IMR-90 (cell line): ENCODE data around the gene SLFNL1. TPM values are rescaled to one million over a fixed set of nuclear protein-coding genes. Genes with fewer than 3 reads are reported as not detected.

ENCODE experiments used
- ATAC-seq: fragments of 200-7000 bp; cut with Tn5 transposase; 2 replicates; pipeline ENCODE4 v1.9.1; 2020; ENCODE audit warnings: low read depth, mild to moderate bottlenecking, moderate library complexity
- BruUV-seq: library from RNA; stranded (reverse); fragments of 400-500 nt; replicated peaks from 2 replicates; lab custom pipeline; 2021; lab: Mats Ljungman, UMichigan
- CTCF ChIA-PET: fragments of 300-600 bp; formaldehyde crosslinking; extraction: SDS; loops from one replicate; lab custom pipeline; 2021; ENCODE audit warnings: antibody characterized with exemption; lab: Yijun Ruan, JAX
- POLR2A ChIA-PET: fragments of 300-600 bp; sonication (Branson Sonifier 250); formaldehyde crosslinking; loops from one replicate; lab custom pipeline; 2022; ENCODE audit warnings: antibody characterized with exemption; ENCODE audit not compliant: unreplicated experiment; lab: Charles Lee
- DNase-seq: peaks from one replicate; pipeline ENCODE4 v3.0.0; 2013
- H2AFZ ChIP-seq: replicated peaks from 2 replicates; pipeline ENCODE3; 2013; ENCODE audit warnings: low read length, mild to moderate bottlenecking; ENCODE audit not compliant: poor library complexity
- H2AK5ac ChIP-seq: 2 replicates; pipeline ENCODE4 v1.6.1; 2013; ENCODE audit warnings: low read depth, low read length, inconsistent platforms
- H2AK9ac ChIP-seq: replicated peaks from 2 replicates; pipeline ENCODE3; 2013; ENCODE audit warnings: mild to moderate bottlenecking, low read depth, low read length, moderate library complexity; ENCODE audit not compliant: poor library complexity
- H2BK120ac ChIP-seq: 2 replicates; pipeline ENCODE4 v1.6.1; 2013; ENCODE audit warnings: low read depth, low read length, inconsistent platforms
- H2BK15ac ChIP-seq: 3 replicates; pipeline ENCODE4 v1.6.1; 2013; ENCODE audit warnings: low read depth, low read length, inconsistent platforms
- H2BK20ac ChIP-seq: 2 replicates; pipeline ENCODE4 v1.6.1; 2013; ENCODE audit warnings: low read depth, mild to moderate bottlenecking, inconsistent platforms, low read length, moderate library complexity
- H2BK5ac ChIP-seq: 2 replicates; pipeline ENCODE4 v1.6.1; 2013; ENCODE audit warnings: mild to moderate bottlenecking, low read depth, low read length, inconsistent platforms; ENCODE audit not compliant: poor library complexity, severe bottlenecking
- H3K14ac ChIP-seq: replicated peaks from 2 replicates; pipeline ENCODE4 v1.6.1; 2013; ENCODE audit warnings: low read depth, low read length, inconsistent platforms
- H3K18ac ChIP-seq: 2 replicates; pipeline ENCODE4 v1.6.1; 2013; ENCODE audit warnings: low read depth, low read length, control low read depth
- H3K23ac ChIP-seq: 2 replicates; pipeline ENCODE4 v1.6.1; 2013; ENCODE audit warnings: low read depth, low read length, inconsistent platforms
- H3K27ac ChIP-seq: 2 replicates; pipeline ENCODE4 v1.5.1; 2013; ENCODE audit warnings: mild to moderate bottlenecking, control low read depth, low read length; ENCODE audit not compliant: insufficient read depth
- H3K27me3 ChIP-seq: 2 replicates; pipeline ENCODE4 v1.6.1; 2013; ENCODE audit warnings: low read length; ENCODE audit not compliant: control insufficient read depth, insufficient read depth
- H3K36me3 ChIP-seq: 2 replicates; pipeline ENCODE4 v1.6.1; 2013; ENCODE audit warnings: low read length, mixed read lengths; ENCODE audit not compliant: control insufficient read depth, insufficient read depth
- H3K4ac ChIP-seq: 2 replicates; pipeline ENCODE4 v1.6.1; 2013; ENCODE audit warnings: low read depth, low read length, inconsistent platforms
- H3K4me1 ChIP-seq: 2 replicates; pipeline ENCODE4 v1.6.1; 2013; ENCODE audit warnings: low read length, mixed read lengths; ENCODE audit not compliant: control insufficient read depth, insufficient read depth
- H3K4me2 ChIP-seq: 2 replicates; pipeline ENCODE4 v1.6.1; 2013; ENCODE audit warnings: low read depth, mild to moderate bottlenecking, control low read depth, low read length, moderate library complexity
- H3K4me3 ChIP-seq: 2 replicates; pipeline ENCODE4 v1.5.1; 2013; ENCODE audit warnings: low read depth, mild to moderate bottlenecking, control low read depth, low read length, moderate library complexity; ENCODE audit not compliant: insufficient read depth
- H3K56ac ChIP-seq: 2 replicates; pipeline ENCODE4 v1.6.1; 2013; ENCODE audit warnings: low read length, inconsistent platforms; ENCODE audit not compliant: insufficient read depth; ENCODE audit errors: extremely low read depth
- H3K79me1 ChIP-seq, 2 experiments: 2 replicates each; pipeline ENCODE4 v1.6.1; 2013; ENCODE audit warnings: low read length in 2 of 2, inconsistent platforms in 1 of 2, low read depth in 1 of 2
- H3K9ac ChIP-seq: 2 replicates; pipeline ENCODE4 v1.6.1; 2013; ENCODE audit warnings: low read depth, low read length, control low read depth
- H3K9me1 ChIP-seq: 2 replicates; pipeline ENCODE4 v1.6.1; 2013; ENCODE audit warnings: low read length, inconsistent platforms; ENCODE audit not compliant: insufficient read depth
- H3K9me3 ChIP-seq: 2 replicates; pipeline ENCODE4 v1.6.1; 2013; ENCODE audit warnings: low read length; ENCODE audit not compliant: control insufficient read depth, insufficient read depth
- H4K20me1 ChIP-seq: 2 replicates; pipeline ENCODE4 v1.6.1; 2013; ENCODE audit warnings: low read length, inconsistent platforms; ENCODE audit not compliant: insufficient read depth
- H4K5ac ChIP-seq: 2 replicates; pipeline ENCODE4 v1.6.1; 2013; ENCODE audit warnings: mild to moderate bottlenecking, low read depth, low read length, control low read depth
- H4K8ac ChIP-seq, 2 experiments: 2 replicates each; pipeline ENCODE4 v1.6.1; 2013; ENCODE audit warnings: low read depth in 2 of 2, low read length in 2 of 2, control low read depth in 1 of 2, inconsistent platforms in 1 of 2
- H4K91ac ChIP-seq: 2 replicates; pipeline ENCODE4 v1.6.1; 2013; ENCODE audit warnings: low read depth, low read length, inconsistent platforms; ENCODE audit not compliant: insufficient read depth
- BHLHE40 ChIP-seq: fragments of 150-350 bp; IDR thresholded peaks from 2 replicates; pipeline ENCODE4 v1.6.1; 2016; ENCODE audit warnings: mild to moderate bottlenecking, low read depth, low read length
- CEBPB ChIP-seq: IDR thresholded peaks from 2 replicates; pipeline ENCODE4 v1.6.1; 2012; ENCODE audit warnings: low read depth, low read length, improper control_type of control experiment
- CHD1 ChIP-seq: IDR thresholded peaks from 2 replicates; pipeline ENCODE4 v1.6.1; 2012; ENCODE audit warnings: low read depth, low read length, improper control_type of control experiment
- ELK1 ChIP-seq: fragments of 150-350 bp; IDR thresholded peaks from 2 replicates; pipeline ENCODE4 v1.6.1; 2016; ENCODE audit warnings: low read depth, mild to moderate bottlenecking, low read length, moderate library complexity, borderline replicate concordance
- FOS ChIP-seq: fragments of 150-350 bp; IDR thresholded peaks from 2 replicates; pipeline ENCODE4 v1.6.1; 2016; ENCODE audit warnings: low read depth, low read length
- MAFK ChIP-seq: IDR thresholded peaks from 2 replicates; pipeline ENCODE4 v1.6.1; 2012; ENCODE audit warnings: low read depth, low read length, improper control_type of control experiment
- MAZ ChIP-seq: IDR thresholded peaks from 2 replicates; pipeline ENCODE4 v1.6.1; 2012; ENCODE audit warnings: low read depth, mild to moderate bottlenecking, low read length, improper control_type of control experiment, moderate library complexity, borderline replicate concordance
- MXI1 ChIP-seq: IDR thresholded peaks from 2 replicates; pipeline ENCODE4 v1.6.1; 2012; ENCODE audit warnings: low read depth, mild to moderate bottlenecking, low read length, moderate library complexity, borderline replicate concordance
- NFE2L2 ChIP-seq: fragments of 150-350 bp; IDR thresholded peaks from 2 replicates; pipeline ENCODE4 v1.6.1; 2016; ENCODE audit warnings: low read depth, mild to moderate bottlenecking, low read length
- POLR2A ChIP-seq: IDR thresholded peaks from 2 replicates; pipeline ENCODE4 v1.6.1; 2012; ENCODE audit warnings: mild to moderate bottlenecking, low read depth, low read length
- RAD21 ChIP-seq: IDR thresholded peaks from 2 replicates; pipeline ENCODE4 v1.6.1; 2012; ENCODE audit warnings: low read length, improper control_type of control experiment
- RCOR1 ChIP-seq: IDR thresholded peaks from 2 replicates; pipeline ENCODE4 v1.6.1; 2012; ENCODE audit warnings: mild to moderate bottlenecking, low read length, improper control_type of control experiment; ENCODE audit not compliant: insufficient replicate concordance
- RFX5 ChIP-seq: IDR thresholded peaks from 2 replicates; pipeline ENCODE4 v1.8.0; 2012; ENCODE audit warnings: low read depth, mild to moderate bottlenecking, low read length, moderate library complexity
- SMC3 ChIP-seq: fragments of 150-350 bp; IDR thresholded peaks from 2 replicates; pipeline ENCODE4 v1.6.1; 2016; ENCODE audit warnings: low read depth, mild to moderate bottlenecking, antibody characterized with exemption, low read length, moderate library complexity
- WGBS, 2 experiments: methylation state at CpG; one replicate each; pipeline versions ENCODE4 v1.1.5 to v1.1.7; 2013; ENCODE audit warnings: missing lambda C conversion rate in 2 of 2; ENCODE audit not compliant: insufficient read length in 1 of 2; ENCODE audit errors: extremely low coverage in 2 of 2; 5-methylcytosine and 5-hydroxymethylcytosine counted together
- dilution Hi-C: fragments of 300-500 bp; cut with HindIII; formaldehyde crosslinking; loops from one replicate; pipeline ENCODE4 v1.14.3; 2018; ENCODE audit warnings: low sequenced_read_pairs; ENCODE audit not compliant: unreplicated experiment
- in situ Hi-C: fragments of 300-500 bp; cut with MboI; formaldehyde crosslinking; loops from 3 replicates; pipeline ENCODE4 v1.14.3; 2019; ENCODE audit warnings: low sequenced_read_pairs, inconsistent platforms, mixed read lengths
- intact Hi-C: fragments of 100-400 bp; cut with micrococcal nuclease; formaldehyde crosslinking; loops from 2 replicates; pipeline ENCODE4 v1.10.0; 2022
- polyA plus RNA-seq, 3 experiments: library from polyadenylated mRNA; depleted of rRNA; stranded (reverse); fragments of >200 nt; gene quantifications; 2 replicates each; pipeline ENCODE4 v1.2.3, GENCODE V29; 2012; ENCODE audit warnings: low replicate concordance in 1 of 3
- total RNA-seq: library from RNA; depleted of rRNA; stranded (reverse); fragments of >200 nt; gene quantifications from 2 replicates; pipeline ENCODE4 v1.2.3, GENCODE V29; 2012
- TF ChIP-seq, protein P1 (sequence below): fragments of 150-350 bp; IDR thresholded peaks from 2 replicates; pipeline ENCODE4 v1.6.1; 2017; ENCODE audit warnings: mild to moderate bottlenecking, antibody characterized with exemption, low read length, low read depth
- TF ChIP-seq, protein P2 (sequence below): conservative IDR thresholded peaks from 2 replicates; pipeline ENCODE4 v1.5.1; 2012; ENCODE audit warnings: mild to moderate bottlenecking, low read depth, low read length, improper control_type of control experiment

Gene SLFNL1
- total and polyA plus RNA-seq, 2 of the 4 experiments (the other 2 are of a cell fraction): under 0.01 to 0.09 TPM

GRCh38 chr1:40997096-40997495 is 24.4 kb downstream of the SLFNL1 start:
- peaks cover 5% of the 10 kb centered on the region; the same call in 1 of the 2 replicates for H3K9me1 ChIP-seq
- H3K18ac ChIP-seq: no peak overlapping the region
- no peaks in the 10 kb centered on the region for H3K27me3 ChIP-seq
- no peak overlapping the region for H2BK15ac ChIP-seq
- BruUV-seq: no TSS peak
- H3K79me1 ChIP-seq: peaks cover 30 to 65% of the 10 kb centered on the region in 2 experiments
- H3K4me2 ChIP-seq: no peak overlapping the region
- no peak overlapping the region for H2BK120ac ChIP-seq
- no peak overlapping the region for H2AK9ac ChIP-seq
- intact Hi-C loops (no loop called here), dilution Hi-C loops (no loop called here), in situ Hi-C loops (no loop called here)
- no peak overlapping the region for H3K4me3 ChIP-seq
- no peak overlapping the region for H3K4ac ChIP-seq
- H3K36me3 ChIP-seq: peaks cover 43% of the 10 kb centered on the region
- H2AFZ ChIP-seq: no peak overlapping the region
- ChIA-PET CTCF (no interaction called here), POLR2A (no interaction called here)
- TF ChIP-seq BHLHE40 (no peak), RAD21 (no peak), SMC3 (no peak), MXI1 (no peak), MAZ (no peak), ELK1 (no peak), FOS (no peak), CEBPB (no peak), MAFK (no peak), NFE2L2 (no peak), POLR2A (no peak), CHD1 (no peak), RFX5 (no peak), RCOR1 (no peak)
- TF ChIP-seq, protein P1, sequence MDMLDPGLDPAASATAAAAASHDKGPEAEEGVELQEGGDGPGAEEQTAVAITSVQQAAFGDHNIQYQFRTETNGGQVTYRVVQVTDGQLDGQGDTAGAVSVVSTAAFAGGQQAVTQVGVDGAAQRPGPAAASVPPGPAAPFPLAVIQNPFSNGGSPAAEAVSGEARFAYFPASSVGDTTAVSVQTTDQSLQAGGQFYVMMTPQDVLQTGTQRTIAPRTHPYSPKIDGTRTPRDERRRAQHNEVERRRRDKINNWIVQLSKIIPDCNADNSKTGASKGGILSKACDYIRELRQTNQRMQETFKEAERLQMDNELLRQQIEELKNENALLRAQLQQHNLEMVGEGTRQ: no peak
- TF ChIP-seq, protein P2, sequence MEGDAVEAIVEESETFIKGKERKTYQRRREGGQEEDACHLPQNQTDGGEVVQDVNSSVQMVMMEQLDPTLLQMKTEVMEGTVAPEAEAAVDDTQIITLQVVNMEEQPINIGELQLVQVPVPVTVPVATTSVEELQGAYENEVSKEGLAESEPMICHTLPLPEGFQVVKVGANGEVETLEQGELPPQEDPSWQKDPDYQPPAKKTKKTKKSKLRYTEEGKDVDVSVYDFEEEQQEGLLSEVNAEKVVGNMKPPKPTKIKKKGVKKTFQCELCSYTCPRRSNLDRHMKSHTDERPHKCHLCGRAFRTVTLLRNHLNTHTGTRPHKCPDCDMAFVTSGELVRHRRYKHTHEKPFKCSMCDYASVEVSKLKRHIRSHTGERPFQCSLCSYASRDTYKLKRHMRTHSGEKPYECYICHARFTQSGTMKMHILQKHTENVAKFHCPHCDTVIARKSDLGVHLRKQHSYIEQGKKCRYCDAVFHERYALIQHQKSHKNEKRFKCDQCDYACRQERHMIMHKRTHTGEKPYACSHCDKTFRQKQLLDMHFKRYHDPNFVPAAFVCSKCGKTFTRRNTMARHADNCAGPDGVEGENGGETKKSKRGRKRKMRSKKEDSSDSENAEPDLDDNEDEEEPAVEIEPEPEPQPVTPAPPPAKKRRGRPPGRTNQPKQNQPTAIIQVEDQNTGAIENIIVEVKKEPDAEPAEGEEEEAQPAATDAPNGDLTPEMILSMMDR: no peak
- H3K9me3 ChIP-seq: no peaks in the 10 kb centered on the region
- no peak overlapping the region for H2BK20ac ChIP-seq
- H4K20me1 ChIP-seq: peaks cover 16% of the 10 kb centered on the region
- no peak overlapping the region for H3K56ac ChIP-seq
- H3K9ac ChIP-seq: no peak overlapping the region
- H4K91ac ChIP-seq: no peak overlapping the region
- no peak for DNase-seq
- no CpG with 5 or more reads among the region's 8 CpGs for WGBS, 2 experiments
- H2AK5ac ChIP-seq: no peak overlapping the region
- peaks cover 2% of the 10 kb centered on the region; the same call in 1 of the 2 replicates for H3K4me1 ChIP-seq
- H4K5ac ChIP-seq: no peak overlapping the region
- H3K27ac ChIP-seq: no peak overlapping the region
- H2BK5ac ChIP-seq: no peak overlapping the region
- no peak for ATAC-seq
- H4K8ac ChIP-seq: no peak overlapping the region
- H3K14ac ChIP-seq: no peak overlapping the region
- H3K23ac ChIP-seq: no peak overlapping the region
